Urinary bladder (tissue), 4 donors: Measurements from ENCODE around the gene CAST. TPM values are rescaled to one million over a fixed set of nuclear protein-coding genes. Genes with fewer than 3 reads are reported as not detected.

Source experiments
- DNase-seq: peaks from one replicate; pipeline ENCODE4 v3.0.0-alpha.2; 2015; ENCODE audit errors: extremely low spot score
- H3K27ac ChIP-seq: one replicate; pipeline ENCODE4 v1.5.1; 2013; ENCODE audit warnings: low read depth, mild to moderate bottlenecking, moderate library complexity
- H3K36me3 ChIP-seq: one replicate; pipeline ENCODE4 v1.6.1; 2013; ENCODE audit warnings: mild to moderate bottlenecking, moderate library complexity; ENCODE audit not compliant: insufficient read depth
- H3K4me1 ChIP-seq: one replicate; pipeline ENCODE4 v1.6.1; 2013; ENCODE audit warnings: mild to moderate bottlenecking, moderate library complexity; ENCODE audit not compliant: insufficient read depth
- H3K4me3 ChIP-seq: one replicate; pipeline ENCODE4 v1.5.1; 2013; ENCODE audit warnings: low read depth, low read length
- WGBS: extraction: QIAGEN DNeasy Blood & Tissue Kit; methylation state at CpG from one replicate; pipeline ENCODE4 v1.1.7; 2013; 5-methylcytosine and 5-hydroxymethylcytosine counted together
- polyA plus RNA-seq: library from polyadenylated mRNA; stranded (reverse); fragments of 200-250 nt; gene quantifications from one replicate; pipeline ENCODE4 v1.2.3, GENCODE V29; 2013
- total RNA-seq: library from RNA; depleted of rRNA; stranded (reverse); fragments of >200 nt; gene quantifications from one replicate; pipeline ENCODE4 v1.2.3, GENCODE V29; 2014
- donor health status: healthy with polysubstance abuse.
- donor health status: healthy.

The CAST gene
- total and polyA plus RNA-seq, 2 donors = 152 to 231 TPM

GRCh38 chr5:96699186-96699820 is 37.1 kb downstream of the CAST start:
- Histone ChIP-seq H3K27ac (no peak overlapping the region), H3K36me3 (no peaks in the 10 kb centered on the region), H3K4me1 (no peaks in the 10 kb centered on the region), H3K4me3 (no peak overlapping the region)
- 61% methylated on average over 3 of the region's 3 CpGs for WGBS
- DNase-seq = no peak

- peak overlapping the region; percentile 95 for H3K27ac ChIP-seq
- peak; percentile 62 for DNase-seq
- no peaks in the 10 kb centered on the region for H3K4me1 ChIP-seq
- H3K4me3 ChIP-seq = peak overlapping the region; percentile 58
- under 1% methylated on average over 70 of the region's 70 CpGs for WGBS
- H3K36me3 ChIP-seq = no peaks in the 10 kb centered on the region
These were observed 40.6 kb downstream of the CAST start for GRCh38 chr5:96702503-96703383.

- 14% methylated on average over 7 of the region's 7 CpGs for WGBS
- H3K27ac ChIP-seq = peak overlapping the region; percentile 95
- H3K36me3 ChIP-seq = no peaks in the 10 kb centered on the region
- peak overlapping the region; percentile 58 for H3K4me3 ChIP-seq
- H3K4me1 ChIP-seq = no peaks in the 10 kb centered on the region
- DNase-seq = no peak
These were observed 41.3 kb downstream of the CAST start for GRCh38 chr5:96703384-96703920.

- no peaks in the 10 kb centered on the region for H3K4me1 ChIP-seq
- 34% methylated on average over 4 of the region's 4 CpGs for WGBS
- H3K36me3 ChIP-seq = no peaks in the 10 kb centered on the region
- H3K27ac ChIP-seq = no peak overlapping the region
- no peak overlapping the region for H3K4me3 ChIP-seq
- DNase-seq = no peak
These were observed 41.8 kb downstream of the CAST start for GRCh38 chr5:96703995-96704394.

GRCh38 chr5:96706433-96707111 is 44.4 kb downstream of the CAST start:
- H3K27ac ChIP-seq = no peak overlapping the region
- DNase-seq = no peak
- H3K4me1 ChIP-seq = no peaks in the 10 kb centered on the region
- 90% methylated on average over 5 of the region's 5 CpGs for WGBS
- H3K4me3 ChIP-seq = no peak overlapping the region
- H3K36me3 ChIP-seq = no peaks in the 10 kb centered on the region

- Histone ChIP-seq H3K36me3 (no peaks in the 10 kb centered on the region), H3K4me1 (no peaks in the 10 kb centered on the region), H3K4me3 (no peak overlapping the region), H3K27ac (no peak overlapping the region)
- 90% methylated on average over 4 of the region's 4 CpGs for WGBS
- no peak for DNase-seq
These were observed 46.4 kb downstream of the CAST start for GRCh38 chr5:96708600-96708999.

GRCh38 chr5:96709152-96709821 is 47.1 kb downstream of the CAST start:
- Histone ChIP-seq H3K4me3 (no peak overlapping the region), H3K27ac (no peak overlapping the region), H3K4me1 (no peaks in the 10 kb centered on the region), H3K36me3 (no peaks in the 10 kb centered on the region)
- 30% methylated on average over 3 of the region's 3 CpGs for WGBS
- DNase-seq = no peak

- DNase-seq = no peak
- Histone ChIP-seq H3K4me3 (no peak overlapping the region), H3K27ac (no peak overlapping the region), H3K36me3 (no peaks in the 10 kb centered on the region), H3K4me1 (peaks cover 2% of the 10 kb centered on the region)
- 99% methylated on average over 2 of the region's 2 CpGs for WGBS
These were observed 50.0 kb downstream of the CAST start for GRCh38 chr5:96712100-96712746.

- Histone ChIP-seq H3K4me3 (no peak overlapping the region), H3K27ac (peak overlapping the region; percentile 80), H3K36me3 (peaks cover 3% of the 10 kb centered on the region), H3K4me1 (peaks cover 2% of the 10 kb centered on the region)
- DNase-seq = no peak
These were observed 52.3 kb downstream of the CAST start for GRCh38 chr5:96714450-96714849.

GRCh38 chr5:96714951-96715451 is 52.8 kb downstream of the CAST start:
- Histone ChIP-seq H3K4me3 (no peak overlapping the region), H3K4me1 (peaks cover 2% of the 10 kb centered on the region), H3K36me3 (peaks cover 3% of the 10 kb centered on the region), H3K27ac (peak overlapping the region; percentile 80)
- peak; percentile 63 for DNase-seq
- WGBS = 3% methylated on average over 2 of the region's 2 CpGs

GRCh38 chr5:96716007-96716406 is 53.8 kb downstream of the CAST start:
- peaks cover 3% of the 10 kb centered on the region for H3K36me3 ChIP-seq
- 87% methylated on average over 5 of the region's 5 CpGs for WGBS
- H3K4me3 ChIP-seq = no peak overlapping the region
- peaks cover 2% of the 10 kb centered on the region for H3K4me1 ChIP-seq
- DNase-seq = no peak
- H3K27ac ChIP-seq = peak overlapping the region; percentile 32

- no peak for DNase-seq
- Histone ChIP-seq H3K27ac (no peak overlapping the region), H3K36me3 (peaks cover 3% of the 10 kb centered on the region), H3K4me1 (peaks cover 2% of the 10 kb centered on the region), H3K4me3 (no peak overlapping the region)
- 47% methylated on average over 2 of the region's 2 CpGs for WGBS
These were observed 54.5 kb downstream of the CAST start for GRCh38 chr5:96716716-96717115.

- H3K36me3 ChIP-seq = peaks cover 3% of the 10 kb centered on the region
- no peak overlapping the region for H3K4me3 ChIP-seq
- H3K4me1 ChIP-seq = peaks cover 2% of the 10 kb centered on the region
- no peak for DNase-seq
- 98% methylated on average over 1 of the region's 1 CpG for WGBS
- no peak overlapping the region for H3K27ac ChIP-seq
These were observed 55.7 kb downstream of the CAST start for GRCh38 chr5:96717874-96718273.
